Measurements from ENCODE around the gene PRKG2. TPM values are rescaled to one million over a fixed set of nuclear protein-coding genes. Genes with fewer than 3 reads are reported as not detected.

Gene PRKG2
- total and polyA plus RNA-seq, 10 of the 15 experiments (the other 5 are each of a cell fraction or from before 2014, with no cell fraction given): not detected

DNA sequence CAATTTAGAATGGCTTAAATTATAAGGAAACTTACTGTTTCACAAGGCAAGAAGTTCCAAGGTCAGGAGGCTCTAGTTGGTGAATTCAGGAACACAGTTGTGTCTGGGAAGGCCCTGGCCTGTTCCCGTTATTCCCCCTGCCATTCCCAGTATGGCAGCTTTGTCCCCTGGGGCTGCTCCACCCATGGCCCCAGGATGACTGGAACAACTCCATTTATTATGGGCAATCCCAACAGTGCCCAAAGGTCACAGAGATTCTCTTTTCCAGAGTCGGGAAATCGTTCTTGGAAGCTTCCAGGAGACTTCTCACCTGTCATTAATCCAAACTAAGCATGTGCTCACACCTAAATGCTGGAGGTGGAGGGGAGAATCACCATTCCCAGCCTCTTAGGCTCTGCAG is 2.8 kb upstream of the PRKG2 start (continued):
- TF ChIP-seq, protein P1, sequence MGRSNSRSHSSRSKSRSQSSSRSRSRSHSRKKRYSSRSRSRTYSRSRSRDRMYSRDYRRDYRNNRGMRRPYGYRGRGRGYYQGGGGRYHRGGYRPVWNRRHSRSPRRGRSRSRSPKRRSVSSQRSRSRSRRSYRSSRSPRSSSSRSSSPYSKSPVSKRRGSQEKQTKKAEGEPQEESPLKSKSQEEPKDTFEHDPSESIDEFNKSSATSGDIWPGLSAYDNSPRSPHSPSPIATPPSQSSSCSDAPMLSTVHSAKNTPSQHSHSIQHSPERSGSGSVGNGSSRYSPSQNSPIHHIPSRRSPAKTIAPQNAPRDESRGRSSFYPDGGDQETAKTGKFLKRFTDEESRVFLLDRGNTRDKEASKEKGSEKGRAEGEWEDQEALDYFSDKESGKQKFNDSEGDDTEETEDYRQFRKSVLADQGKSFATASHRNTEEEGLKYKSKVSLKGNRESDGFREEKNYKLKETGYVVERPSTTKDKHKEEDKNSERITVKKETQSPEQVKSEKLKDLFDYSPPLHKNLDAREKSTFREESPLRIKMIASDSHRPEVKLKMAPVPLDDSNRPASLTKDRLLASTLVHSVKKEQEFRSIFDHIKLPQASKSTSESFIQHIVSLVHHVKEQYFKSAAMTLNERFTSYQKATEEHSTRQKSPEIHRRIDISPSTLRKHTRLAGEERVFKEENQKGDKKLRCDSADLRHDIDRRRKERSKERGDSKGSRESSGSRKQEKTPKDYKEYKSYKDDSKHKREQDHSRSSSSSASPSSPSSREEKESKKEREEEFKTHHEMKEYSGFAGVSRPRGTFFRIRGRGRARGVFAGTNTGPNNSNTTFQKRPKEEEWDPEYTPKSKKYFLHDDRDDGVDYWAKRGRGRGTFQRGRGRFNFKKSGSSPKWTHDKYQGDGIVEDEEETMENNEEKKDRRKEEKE (IDR thresholded peaks at IDR 0.05): no peak
- no peak for TF ChIP-seq POLR2AphosphoS2 (IDR thresholded peaks at IDR 0.05; ENCODE audit: low read depth, low read length)
- TF ChIP-seq, protein P2, sequence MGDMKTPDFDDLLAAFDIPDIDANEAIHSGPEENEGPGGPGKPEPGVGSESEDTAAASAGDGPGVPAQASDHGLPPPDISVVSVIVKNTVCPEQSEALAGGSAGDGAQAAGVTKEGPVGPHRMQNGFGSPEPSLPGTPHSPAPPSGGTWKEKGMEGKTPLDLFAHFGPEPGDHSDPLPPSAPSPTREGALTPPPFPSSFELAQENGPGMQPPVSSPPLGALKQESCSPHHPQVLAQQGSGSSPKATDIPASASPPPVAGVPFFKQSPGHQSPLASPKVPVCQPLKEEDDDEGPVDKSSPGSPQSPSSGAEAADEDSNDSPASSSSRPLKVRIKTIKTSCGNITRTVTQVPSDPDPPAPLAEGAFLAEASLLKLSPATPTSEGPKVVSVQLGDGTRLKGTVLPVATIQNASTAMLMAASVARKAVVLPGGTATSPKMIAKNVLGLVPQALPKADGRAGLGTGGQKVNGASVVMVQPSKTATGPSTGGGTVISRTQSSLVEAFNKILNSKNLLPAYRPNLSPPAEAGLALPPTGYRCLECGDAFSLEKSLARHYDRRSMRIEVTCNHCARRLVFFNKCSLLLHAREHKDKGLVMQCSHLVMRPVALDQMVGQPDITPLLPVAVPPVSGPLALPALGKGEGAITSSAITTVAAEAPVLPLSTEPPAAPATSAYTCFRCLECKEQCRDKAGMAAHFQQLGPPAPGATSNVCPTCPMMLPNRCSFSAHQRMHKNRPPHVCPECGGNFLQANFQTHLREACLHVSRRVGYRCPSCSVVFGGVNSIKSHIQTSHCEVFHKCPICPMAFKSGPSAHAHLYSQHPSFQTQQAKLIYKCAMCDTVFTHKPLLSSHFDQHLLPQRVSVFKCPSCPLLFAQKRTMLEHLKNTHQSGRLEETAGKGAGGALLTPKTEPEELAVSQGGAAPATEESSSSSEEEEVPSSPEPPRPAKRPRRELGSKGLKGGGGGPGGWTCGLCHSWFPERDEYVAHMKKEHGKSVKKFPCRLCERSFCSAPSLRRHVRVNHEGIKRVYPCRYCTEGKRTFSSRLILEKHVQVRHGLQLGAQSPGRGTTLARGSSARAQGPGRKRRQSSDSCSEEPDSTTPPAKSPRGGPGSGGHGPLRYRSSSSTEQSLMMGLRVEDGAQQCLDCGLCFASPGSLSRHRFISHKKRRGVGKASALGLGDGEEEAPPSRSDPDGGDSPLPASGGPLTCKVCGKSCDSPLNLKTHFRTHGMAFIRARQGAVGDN (IDR thresholded peaks at IDR 0.05): no peak
- TF ChIP-seq HDAC2 (IDR thresholded peaks at IDR 0.05): no peak
- TF ChIP-seq, protein P3, sequence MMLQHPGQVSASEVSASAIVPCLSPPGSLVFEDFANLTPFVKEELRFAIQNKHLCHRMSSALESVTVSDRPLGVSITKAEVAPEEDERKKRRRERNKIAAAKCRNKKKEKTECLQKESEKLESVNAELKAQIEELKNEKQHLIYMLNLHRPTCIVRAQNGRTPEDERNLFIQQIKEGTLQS (IDR thresholded peaks at IDR 0.05; ENCODE audit: borderline replicate concordance, extremely low read depth, low read depth, low read length): no peak
- TF ChIP-seq YY1 (IDR thresholded peaks at IDR 0.05; ENCODE audit: low read depth, low read length): no peak
- TF ChIP-seq NR2F1 (conservative IDR thresholded peaks at IDR 0.05): no peak
- TF ChIP-seq HCFC1 (IDR thresholded peaks at IDR 0.05; ENCODE audit: low read length): no peak
- TF ChIP-seq RAD21 (IDR thresholded peaks at IDR 0.05; ENCODE audit: insufficient read depth, low read depth, low read length): no peak
- no peak for TF ChIP-seq EP300 (IDR thresholded peaks at IDR 0.05; ENCODE audit: borderline replicate concordance in 1 of 2, control insufficient read depth in 1 of 2, low read depth in 2 of 2, low read length in 2 of 2)
